NB4 (cell line): ENCODE results near the gene USP10.

Experiments
- MYC ChIP-seq: IDR thresholded peaks from 2 replicates; pipeline ENCODE4 v1.6.1; 2011; ENCODE audit warnings: low read depth, low read length
- POLR2A ChIP-seq: IDR thresholded peaks from 2 replicates; pipeline ENCODE4 v1.6.1; 2011; ENCODE audit warnings: mild to moderate bottlenecking; ENCODE audit not compliant: insufficient read length; ENCODE audit errors: extremely low read depth
- TF ChIP-seq, protein P1 (sequence below): IDR thresholded peaks from one replicate; pipeline ENCODE4 v1.5.1; 2012; ENCODE audit warnings: low read depth, low read length
- TF ChIP-seq, protein P2 (sequence below): IDR thresholded peaks from 2 replicates; pipeline ENCODE4 v1.6.1; 2011; ENCODE audit warnings: low read depth, low read length

DNA sequence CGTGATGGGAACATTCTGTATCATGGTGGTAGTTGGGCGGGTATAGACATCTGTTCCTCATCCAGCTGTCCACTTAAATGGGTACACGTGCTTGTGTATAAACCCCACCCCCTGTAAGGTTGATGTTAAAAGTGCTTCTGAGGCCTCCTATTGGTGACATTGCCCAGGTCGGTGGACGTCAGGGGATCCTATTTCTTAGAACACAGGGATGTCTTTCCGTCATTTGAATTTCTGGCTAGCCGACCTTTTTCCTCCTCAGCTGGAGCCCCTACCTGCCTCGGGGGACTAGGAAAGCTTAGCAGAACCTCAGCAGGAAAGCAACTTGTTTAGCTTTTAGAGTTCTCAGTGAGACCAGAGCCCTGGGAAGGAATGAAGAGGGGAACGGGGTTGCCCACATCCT is 103.3 kb downstream of the USP10 start:
- TF ChIP-seq POLR2A: no peak
- TF ChIP-seq, protein P1, sequence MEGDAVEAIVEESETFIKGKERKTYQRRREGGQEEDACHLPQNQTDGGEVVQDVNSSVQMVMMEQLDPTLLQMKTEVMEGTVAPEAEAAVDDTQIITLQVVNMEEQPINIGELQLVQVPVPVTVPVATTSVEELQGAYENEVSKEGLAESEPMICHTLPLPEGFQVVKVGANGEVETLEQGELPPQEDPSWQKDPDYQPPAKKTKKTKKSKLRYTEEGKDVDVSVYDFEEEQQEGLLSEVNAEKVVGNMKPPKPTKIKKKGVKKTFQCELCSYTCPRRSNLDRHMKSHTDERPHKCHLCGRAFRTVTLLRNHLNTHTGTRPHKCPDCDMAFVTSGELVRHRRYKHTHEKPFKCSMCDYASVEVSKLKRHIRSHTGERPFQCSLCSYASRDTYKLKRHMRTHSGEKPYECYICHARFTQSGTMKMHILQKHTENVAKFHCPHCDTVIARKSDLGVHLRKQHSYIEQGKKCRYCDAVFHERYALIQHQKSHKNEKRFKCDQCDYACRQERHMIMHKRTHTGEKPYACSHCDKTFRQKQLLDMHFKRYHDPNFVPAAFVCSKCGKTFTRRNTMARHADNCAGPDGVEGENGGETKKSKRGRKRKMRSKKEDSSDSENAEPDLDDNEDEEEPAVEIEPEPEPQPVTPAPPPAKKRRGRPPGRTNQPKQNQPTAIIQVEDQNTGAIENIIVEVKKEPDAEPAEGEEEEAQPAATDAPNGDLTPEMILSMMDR: no peak
- no peak for TF ChIP-seq MYC
- TF ChIP-seq, protein P2, sequence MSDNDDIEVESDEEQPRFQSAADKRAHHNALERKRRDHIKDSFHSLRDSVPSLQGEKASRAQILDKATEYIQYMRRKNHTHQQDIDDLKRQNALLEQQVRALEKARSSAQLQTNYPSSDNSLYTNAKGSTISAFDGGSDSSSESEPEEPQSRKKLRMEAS: no peak
